Osteocyte (in vitro differentiated cells): ENCODE data around the gene S1PR2. TPM values are rescaled to one million over a fixed set of nuclear protein-coding genes. Genes with fewer than 3 reads are reported as not detected.

ENCODE experiments used
- DNase-seq: peaks from one replicate; pipeline ENCODE4 v3.0.0; 2021; ENCODE audit warnings: mixed read lengths; ENCODE audit not compliant: unreplicated experiment; ENCODE audit errors: extremely low spot score
- H3K27ac Mint-ChIP-seq: one replicate; pipeline ENCODE4 v1.8.0; 2021; ENCODE audit warnings: mild to moderate bottlenecking, mixed read lengths; ENCODE audit not compliant: unreplicated experiment
- H3K27me3 Mint-ChIP-seq: one replicate; pipeline ENCODE4 v1.8.0; 2021; ENCODE audit warnings: mixed read lengths; ENCODE audit not compliant: unreplicated experiment
- H3K36me3 Mint-ChIP-seq: one replicate; pipeline ENCODE4 v1.8.0; 2021; ENCODE audit warnings: mixed read lengths; ENCODE audit not compliant: unreplicated experiment
- H3K4me1 Mint-ChIP-seq: one replicate; pipeline ENCODE4 v1.8.0; 2021; ENCODE audit warnings: mixed read lengths; ENCODE audit not compliant: unreplicated experiment
- H3K4me3 Mint-ChIP-seq: one replicate; pipeline ENCODE4 v1.8.0; 2021; ENCODE audit warnings: mild to moderate bottlenecking, moderate library complexity, mixed read lengths; ENCODE audit not compliant: unreplicated experiment
- H3K9me3 Mint-ChIP-seq: one replicate; pipeline ENCODE4 v1.8.0; 2021; ENCODE audit warnings: mixed read lengths; ENCODE audit not compliant: unreplicated experiment
- CTCF ChIP-seq: fragments of 200-600 bp; sonication (generic); IDR thresholded peaks from 2 replicates; pipeline ENCODE4 v1.5.0; 2021; ENCODE audit warnings: antibody characterized with exemption, mild to moderate bottlenecking, moderate library complexity
- total RNA-seq: library from RNA; stranded (reverse); gene quantifications from 2 replicates; pipeline ENCODE4 v1.2.1, GENCODE V29; 2021

The S1PR2 gene
- total RNA-seq, 1 donor from 2014 or later: 23.6 TPM

DNA sequence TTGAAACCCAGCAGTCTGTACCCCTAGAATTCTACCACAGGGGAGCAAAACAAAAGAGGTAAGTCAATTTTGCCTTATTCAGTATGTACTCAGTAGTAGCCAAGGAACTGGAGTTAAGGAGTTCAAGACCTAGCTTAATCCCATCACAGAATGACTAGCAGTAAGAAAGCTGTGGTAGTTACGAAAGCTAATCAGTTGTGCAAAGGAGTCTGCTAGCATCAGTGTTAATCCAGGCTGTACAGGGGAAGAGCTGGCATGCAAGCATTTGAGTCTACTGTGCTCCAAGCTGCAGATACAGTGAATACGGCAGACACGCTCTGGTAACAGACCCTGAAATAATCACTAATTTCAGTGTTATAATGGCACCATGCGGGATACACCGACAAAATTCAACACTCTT is 41.1 kb downstream of the S1PR2 start:
- Mint-ChIP-seq H3K4me3 (no peak overlapping the region), H3K27me3 (no peaks in the 10 kb centered on the region), H3K36me3 (peaks cover 2% of the 10 kb centered on the region), H3K4me1 (peaks cover 24% of the 10 kb centered on the region), H3K9me3 (no peaks in the 10 kb centered on the region), H3K27ac (no peak overlapping the region)
- no peak for TF ChIP-seq CTCF
- no peak for DNase-seq

GRCh38 chr19:10189616-10190015 is 41.5 kb downstream of the S1PR2 start:
- Mint-ChIP-seq H3K27ac (no peak overlapping the region), H3K4me1 (peaks cover 23% of the 10 kb centered on the region), H3K4me3 (no peak overlapping the region), H3K36me3 (peaks cover 2% of the 10 kb centered on the region), H3K27me3 (no peaks in the 10 kb centered on the region), H3K9me3 (no peaks in the 10 kb centered on the region)
- DNase-seq: no peak
- no peak for TF ChIP-seq CTCF

DNA sequence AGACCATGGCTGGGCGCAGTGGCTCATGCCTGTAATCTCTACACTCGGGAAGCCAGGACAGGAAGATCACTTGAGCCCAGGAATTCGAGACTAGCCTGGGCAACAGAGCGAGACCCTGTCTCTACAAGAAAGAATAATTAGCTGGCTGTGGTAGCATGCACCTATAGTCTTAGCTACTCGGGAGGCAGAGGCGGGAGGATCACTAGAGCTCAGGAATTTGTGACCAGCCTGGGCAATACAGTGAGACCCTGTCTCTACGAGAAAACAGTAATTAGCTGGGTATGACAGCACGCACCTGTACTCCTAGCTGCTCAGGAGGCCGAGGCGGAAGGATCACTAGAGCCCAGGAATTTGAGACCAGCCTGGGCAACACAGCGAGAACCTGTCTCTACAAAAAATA is 43.8 kb downstream of the S1PR2 start:
- no peak for TF ChIP-seq CTCF
- Mint-ChIP-seq H3K27me3 (no peaks in the 10 kb centered on the region), H3K9me3 (no peaks in the 10 kb centered on the region), H3K27ac (peak overlapping the region; percentile 5), H3K4me3 (no peak overlapping the region), H3K4me1 (peaks cover 9% of the 10 kb centered on the region), H3K36me3 (peaks cover 2% of the 10 kb centered on the region)
- DNase-seq: no peak

GRCh38 chr19:10184636-10185035 is 46.5 kb downstream of the S1PR2 start:
- no peaks in the 10 kb centered on the region for H3K27me3 Mint-ChIP-seq
- DNase-seq: no peak
- no peak for TF ChIP-seq CTCF
- peaks cover 3% of the 10 kb centered on the region for H3K36me3 Mint-ChIP-seq
- H3K27ac Mint-ChIP-seq: no peak overlapping the region
- no peak overlapping the region for H3K4me3 Mint-ChIP-seq
- H3K9me3 Mint-ChIP-seq: no peaks in the 10 kb centered on the region
- no peaks in the 10 kb centered on the region for H3K4me1 Mint-ChIP-seq

DNA sequence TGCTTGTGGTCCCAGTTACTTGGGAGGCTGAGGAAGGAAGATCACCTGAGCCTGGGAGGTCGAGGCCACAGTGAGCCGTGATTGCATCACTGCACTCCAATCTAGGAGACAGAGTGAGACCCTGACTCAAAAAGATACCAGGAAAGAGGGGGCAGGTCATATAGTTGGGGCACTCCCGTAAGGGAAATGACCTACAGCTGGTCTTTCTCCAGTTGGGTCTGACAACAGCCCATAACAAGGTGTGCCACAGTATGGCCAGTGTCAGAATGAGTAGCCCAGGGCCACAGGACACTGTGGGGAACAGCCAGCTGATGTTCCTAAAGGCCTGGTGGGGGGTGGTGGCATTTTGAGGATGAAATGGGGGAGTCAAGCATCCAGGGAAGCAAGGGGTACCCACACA is 47.2 kb downstream of the S1PR2 start:
- Mint-ChIP-seq H3K27ac (no peak overlapping the region), H3K4me1 (no peaks in the 10 kb centered on the region), H3K4me3 (no peak overlapping the region)

More for the DNA sequence above, 47.2 kb downstream of the S1PR2 start:
- H3K9me3 Mint-ChIP-seq: no peaks in the 10 kb centered on the region
- H3K27me3 Mint-ChIP-seq: no peaks in the 10 kb centered on the region
- H3K36me3 Mint-ChIP-seq: peaks cover 3% of the 10 kb centered on the region
- no peak for TF ChIP-seq CTCF
- DNase-seq: no peak
